GM10266 (cell line): ENCODE measurements around the gene HMGCR.

Experiments used
- DNase-seq: peaks from one replicate; pipeline ENCODE4 v3.0.0; 2012; ENCODE audit errors: extremely low spot score
- TF ChIP-seq, protein P1 (sequence below): IDR thresholded peaks from 2 replicates; pipeline ENCODE4 v1.5.1; 2012; ENCODE audit warnings: mild to moderate bottlenecking, low read depth; ENCODE audit not compliant: control insufficient read depth, insufficient read depth; ENCODE audit errors: missing control alignments

HMGCR gene

GRCh38 chr5:75387806-75388205 is 50.8 kb downstream of the HMGCR start:
- TF ChIP-seq, protein P1, sequence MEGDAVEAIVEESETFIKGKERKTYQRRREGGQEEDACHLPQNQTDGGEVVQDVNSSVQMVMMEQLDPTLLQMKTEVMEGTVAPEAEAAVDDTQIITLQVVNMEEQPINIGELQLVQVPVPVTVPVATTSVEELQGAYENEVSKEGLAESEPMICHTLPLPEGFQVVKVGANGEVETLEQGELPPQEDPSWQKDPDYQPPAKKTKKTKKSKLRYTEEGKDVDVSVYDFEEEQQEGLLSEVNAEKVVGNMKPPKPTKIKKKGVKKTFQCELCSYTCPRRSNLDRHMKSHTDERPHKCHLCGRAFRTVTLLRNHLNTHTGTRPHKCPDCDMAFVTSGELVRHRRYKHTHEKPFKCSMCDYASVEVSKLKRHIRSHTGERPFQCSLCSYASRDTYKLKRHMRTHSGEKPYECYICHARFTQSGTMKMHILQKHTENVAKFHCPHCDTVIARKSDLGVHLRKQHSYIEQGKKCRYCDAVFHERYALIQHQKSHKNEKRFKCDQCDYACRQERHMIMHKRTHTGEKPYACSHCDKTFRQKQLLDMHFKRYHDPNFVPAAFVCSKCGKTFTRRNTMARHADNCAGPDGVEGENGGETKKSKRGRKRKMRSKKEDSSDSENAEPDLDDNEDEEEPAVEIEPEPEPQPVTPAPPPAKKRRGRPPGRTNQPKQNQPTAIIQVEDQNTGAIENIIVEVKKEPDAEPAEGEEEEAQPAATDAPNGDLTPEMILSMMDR = no peak
- DNase-seq = no peak

DNA sequence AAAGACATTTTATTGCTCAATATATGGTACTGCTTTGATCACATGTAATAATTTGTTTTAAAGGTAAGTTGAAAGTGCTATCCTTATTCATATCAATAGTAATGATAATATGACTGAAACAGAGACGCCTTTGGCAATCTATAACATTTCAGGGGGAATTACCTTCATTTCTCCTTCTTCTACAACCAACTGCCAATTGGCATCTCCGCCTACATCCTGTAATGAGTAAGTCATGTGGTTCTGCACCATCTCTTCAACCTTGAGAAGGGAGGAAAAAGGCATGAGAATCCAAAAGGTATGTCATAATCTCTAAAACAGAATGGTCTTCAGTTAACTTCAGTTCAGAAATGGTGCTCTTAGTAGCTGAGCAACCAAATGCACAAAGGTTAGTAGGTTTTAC is 52.4 kb downstream of the HMGCR start:
- DNase-seq = no peak
- TF ChIP-seq, protein P1 = no peak

GRCh38 chr5:75395277-75395676 is 58.3 kb downstream of the HMGCR start:
- DNase-seq = no peak
- TF ChIP-seq, protein P1 = no peak

DNA sequence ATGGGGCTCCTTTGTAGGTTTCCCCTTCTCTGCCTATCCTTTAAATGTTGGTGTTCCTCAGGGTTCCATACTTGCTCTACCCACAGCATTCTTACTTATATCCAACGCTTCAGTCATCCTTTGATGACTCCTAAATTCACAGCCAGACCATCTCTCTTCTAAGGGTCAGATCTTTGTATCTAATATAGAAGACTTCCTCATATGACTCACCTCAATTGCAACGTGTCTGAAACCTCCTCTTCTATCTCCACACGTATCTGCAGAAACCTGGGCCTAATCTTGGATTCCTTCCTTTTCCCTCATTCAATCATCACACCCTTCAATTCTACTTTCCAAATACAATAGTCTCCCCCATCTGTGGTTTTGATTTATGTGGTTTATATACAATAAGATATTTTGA is 68.3 kb downstream of the HMGCR start:
- TF ChIP-seq, protein P1 = no peak
- DNase-seq = no peak
